Cardiac fibroblast (primary cell): ENCODE measurements around the gene CHRNB1.

ENCODE experiments used
- DNase-seq, 2 donors: peaks; one replicate each; pipeline versions ENCODE4 v3.0.0 to v3.0.0-alpha.2; 2010; ENCODE audit warnings: low read depth in 2 of 2
- H3K4me3 ChIP-seq, 2 donors: replicated peaks in 1 of 2; 1 replicate in 1 of 2; 2 replicates in 1 of 2; pipeline ENCODE4 v1.5.1; 2011; ENCODE audit warnings: low read depth in 2 of 2, low read length in 2 of 2, mild to moderate bottlenecking in 2 of 2, moderate library complexity in 1 of 2
- TF ChIP-seq, protein P1 (sequence below): IDR thresholded peaks from one replicate; pipeline ENCODE4 v1.5.1; 2011; ENCODE audit warnings: low read depth, mild to moderate bottlenecking, low read length, inconsistent platforms

CHRNB1 gene

DNA sequence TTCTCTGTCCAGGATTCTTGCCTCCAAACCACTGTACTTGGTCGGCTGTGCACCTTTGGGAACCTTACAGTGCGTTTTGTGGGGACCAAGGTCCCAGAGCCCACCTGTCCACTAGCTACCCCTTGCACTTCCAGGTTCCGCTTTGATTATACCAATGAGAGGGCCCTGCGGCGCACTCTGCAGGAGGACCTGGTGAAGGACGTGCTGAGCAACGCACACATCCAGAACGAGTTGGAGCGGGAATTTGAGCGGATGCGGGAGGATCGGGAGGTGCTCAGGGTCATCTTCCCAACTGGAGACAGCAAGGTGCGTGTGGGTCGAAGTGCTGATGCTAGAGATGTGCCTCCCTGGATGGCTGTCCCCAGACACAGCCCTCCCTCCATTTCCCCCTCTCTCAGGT is 58.1 kb downstream of the CHRNB1 start:
- TF ChIP-seq, protein P1, sequence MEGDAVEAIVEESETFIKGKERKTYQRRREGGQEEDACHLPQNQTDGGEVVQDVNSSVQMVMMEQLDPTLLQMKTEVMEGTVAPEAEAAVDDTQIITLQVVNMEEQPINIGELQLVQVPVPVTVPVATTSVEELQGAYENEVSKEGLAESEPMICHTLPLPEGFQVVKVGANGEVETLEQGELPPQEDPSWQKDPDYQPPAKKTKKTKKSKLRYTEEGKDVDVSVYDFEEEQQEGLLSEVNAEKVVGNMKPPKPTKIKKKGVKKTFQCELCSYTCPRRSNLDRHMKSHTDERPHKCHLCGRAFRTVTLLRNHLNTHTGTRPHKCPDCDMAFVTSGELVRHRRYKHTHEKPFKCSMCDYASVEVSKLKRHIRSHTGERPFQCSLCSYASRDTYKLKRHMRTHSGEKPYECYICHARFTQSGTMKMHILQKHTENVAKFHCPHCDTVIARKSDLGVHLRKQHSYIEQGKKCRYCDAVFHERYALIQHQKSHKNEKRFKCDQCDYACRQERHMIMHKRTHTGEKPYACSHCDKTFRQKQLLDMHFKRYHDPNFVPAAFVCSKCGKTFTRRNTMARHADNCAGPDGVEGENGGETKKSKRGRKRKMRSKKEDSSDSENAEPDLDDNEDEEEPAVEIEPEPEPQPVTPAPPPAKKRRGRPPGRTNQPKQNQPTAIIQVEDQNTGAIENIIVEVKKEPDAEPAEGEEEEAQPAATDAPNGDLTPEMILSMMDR = peak; percentile 20
- DNase-seq = no peak
- no peak overlapping the region for H3K4me3 ChIP-seq

GRCh38 chr17:7503521-7503920 is 58.7 kb downstream of the CHRNB1 start:
- TF ChIP-seq, protein P1 = no peak
- H3K4me3 ChIP-seq = no peak overlapping the region
- DNase-seq = no peak
